HG02623 (cell line): Measurements from ENCODE around the gene PIM3.

Source experiments
- ATAC-seq: cut with Tn5 transposase; IDR thresholded peaks from one replicate; pipeline ENCODE4 v1.9.1; 2021; ENCODE audit warnings: moderate library complexity; ENCODE audit not compliant: unreplicated experiment

PIM3 gene

GRCh38 chr22:49927483-49928184 is 32.9 kb upstream of the PIM3 start:
- no peak for ATAC-seq

GRCh38 chr22:49928185-49928495 is 32.4 kb upstream of the PIM3 start:
- ATAC-seq, result no peak

GRCh38 chr22:49928555-49929210 is 31.9 kb upstream of the PIM3 start:
- ATAC-seq, result no peak

- ATAC-seq, result no peak
Measured at GRCh38 chr22:49929211-49929979, 31.2 kb upstream of the PIM3 start.

GRCh38 chr22:49929994-49930575 is 30.5 kb upstream of the PIM3 start:
- ATAC-seq, result no peak

GRCh38 chr22:49930596-49931412 is 29.8 kb upstream of the PIM3 start:
- ATAC-seq, result no peak

GRCh38 chr22:49933236-49934159 is 27.1 kb upstream of the PIM3 start:
- ATAC-seq, result no peak

GRCh38 chr22:49934160-49934890 is 26.2 kb upstream of the PIM3 start:
- no peak for ATAC-seq

- ATAC-seq, result no peak
Measured at GRCh38 chr22:49934891-49935557, 25.5 kb upstream of the PIM3 start.

- no peak for ATAC-seq
Measured at GRCh38 chr22:49935561-49935960, 25.0 kb upstream of the PIM3 start.

- ATAC-seq, result peak; percentile 51
Measured at GRCh38 chr22:49936018-49936972, 24.3 kb upstream of the PIM3 start.

- ATAC-seq, result no peak
Measured at GRCh38 chr22:49936973-49937757, 23.4 kb upstream of the PIM3 start.

- no peak for ATAC-seq
Measured at GRCh38 chr22:49937758-49938564, 22.6 kb upstream of the PIM3 start.

GRCh38 chr22:49938565-49939136 is 21.9 kb upstream of the PIM3 start:
- no peak for ATAC-seq

GRCh38 chr22:49941507-49942316 is 18.9 kb upstream of the PIM3 start:
- ATAC-seq, result no peak
